Activated CD8-positive, alpha-beta memory T cell treated with anti-CD3 and anti-CD28 coated beads for 4 hours (primary cell): ENCODE data around the gene C22orf15.

Experiments
- DNase-seq, 2 donors: peaks; one replicate each; pipeline ENCODE4 v3.0.0-alpha.2; 2020; ENCODE audit warnings: low read depth in 2 of 2

The C22orf15 gene

GRCh38 chr22:23750714-23751440 lies 11.9 kb upstream of the C22orf15 start, which contains the start of gene ZNF70:
Gene ZNF70 (minus strand): TSS chr22:23751112. CDS start chr22:23745140, 5,972 bp downstream.
- peak; percentile 66 to 71 for DNase-seq

DNA sequence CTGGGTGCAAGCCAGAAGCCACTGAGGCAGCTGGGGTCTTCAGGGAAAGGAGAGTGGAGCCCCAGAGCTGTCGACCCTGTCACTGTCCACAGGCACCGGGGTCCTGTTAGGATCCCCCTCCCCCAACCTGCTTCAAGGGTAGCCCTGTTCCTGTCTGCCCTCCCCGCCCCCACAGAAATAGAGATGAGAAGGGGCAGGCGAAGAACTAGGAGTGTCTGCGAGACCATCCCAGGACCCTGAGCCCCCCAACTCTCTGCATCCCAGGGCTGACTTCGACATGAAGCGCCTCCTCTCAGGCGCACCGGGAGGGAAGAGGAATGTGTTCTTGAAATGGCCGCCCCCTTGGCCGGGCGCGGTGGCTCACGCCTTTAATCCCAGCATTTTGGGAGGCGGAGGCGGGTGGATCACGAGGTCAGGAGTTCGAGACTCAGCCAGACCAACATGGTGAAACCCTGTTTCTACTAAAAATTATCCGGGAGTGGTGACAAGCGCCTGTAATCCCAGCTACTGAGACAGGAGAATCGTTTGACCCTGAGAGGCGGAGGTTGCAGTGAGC lies 11.3 kb upstream of the C22orf15 start:
- DNase-seq: no peak

DNA sequence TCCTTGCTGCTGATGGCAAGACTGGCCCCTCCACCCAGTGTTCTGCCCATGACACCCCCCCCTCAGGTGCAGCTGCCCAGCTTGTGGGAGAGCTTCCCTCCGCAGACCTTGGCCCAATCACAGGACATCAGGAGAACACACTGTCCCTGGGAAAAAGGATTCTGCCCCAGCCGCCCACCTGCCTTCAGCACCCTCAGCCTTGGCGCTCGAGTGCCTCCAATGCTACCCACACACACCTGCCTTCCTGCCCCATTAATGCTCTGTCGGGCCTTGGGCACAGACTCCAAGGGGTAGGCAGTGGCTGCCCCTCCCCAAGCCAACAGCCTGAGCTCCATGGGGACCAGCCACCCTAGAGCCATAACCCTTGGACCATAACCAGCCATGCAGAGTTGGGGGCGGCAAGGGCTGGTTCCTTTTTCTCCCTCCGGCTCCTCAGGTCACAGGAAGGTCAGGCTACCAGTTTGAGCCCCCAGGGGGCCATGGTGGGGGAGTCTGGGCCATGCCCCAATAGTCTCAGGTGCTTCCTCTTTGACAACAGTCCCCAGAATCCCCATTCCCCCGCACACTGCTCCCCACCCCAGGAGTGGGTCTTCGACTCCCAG lies 10.6 kb upstream of the C22orf15 start:
- no peak for DNase-seq

- no peak for DNase-seq
These were observed 10.0 kb upstream of the C22orf15 start for GRCh38 chr22:23752750-23753149.

DNA sequence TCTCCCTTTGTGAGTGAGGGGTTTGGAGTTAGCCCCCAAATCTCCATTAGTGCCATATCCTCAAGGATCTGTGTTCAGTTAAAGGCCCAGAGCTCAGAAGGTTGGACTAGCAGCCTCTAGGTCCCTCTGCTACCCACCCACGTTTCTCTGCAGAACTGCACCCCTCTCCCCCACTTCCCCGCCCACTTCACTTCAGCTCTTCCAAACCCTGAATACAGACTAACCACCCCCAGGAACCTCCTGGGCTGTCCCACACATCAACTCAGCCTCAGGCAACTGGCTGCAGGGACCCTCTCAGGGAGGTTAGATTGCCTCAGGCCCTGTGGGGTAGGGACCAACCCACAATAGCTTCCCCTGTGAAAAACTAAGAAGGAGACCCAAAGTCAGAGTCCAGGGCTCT lies 9.4 kb upstream of the C22orf15 start:
- DNase-seq: no peak

DNA sequence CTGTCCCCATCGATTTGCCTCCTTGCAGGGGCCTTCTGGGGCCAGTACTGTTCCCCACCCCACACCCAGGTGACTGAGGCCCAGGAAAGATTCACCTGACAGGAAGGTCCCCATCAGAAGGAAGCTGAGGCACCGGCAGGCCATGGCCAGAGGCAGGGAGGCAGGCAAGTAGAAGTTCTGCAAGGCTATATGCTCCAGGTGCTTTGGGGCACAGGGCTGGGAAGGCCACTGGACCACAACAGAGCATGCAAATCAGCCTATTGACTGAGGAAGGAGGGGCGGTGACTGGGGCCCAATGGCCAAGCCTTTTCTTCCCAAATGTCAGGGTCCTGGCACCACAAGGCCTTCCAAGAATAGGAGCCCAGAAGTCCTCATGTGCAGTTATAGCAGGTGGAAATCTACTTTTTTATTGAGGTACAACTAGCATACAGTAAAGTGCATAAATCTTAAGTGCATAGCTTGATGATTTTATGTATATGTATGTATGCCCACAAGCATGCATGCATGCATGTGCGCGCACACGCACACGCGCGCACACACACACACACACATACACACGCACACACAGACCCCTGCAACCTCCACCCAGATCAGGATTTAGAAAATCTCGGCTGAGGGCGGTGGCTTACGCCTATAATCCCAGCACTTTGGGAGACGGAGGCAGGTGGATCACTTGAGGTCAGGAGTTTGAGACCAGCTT lies 8.4 kb upstream of the C22orf15 start, which contains the start of gene VPREB3:
Gene VPREB3, minus strand, starts transcription at position 206 of the 700 bp plus-strand sequence. Its CDS starts 62 bp downstream, at position 144.
- no peak for DNase-seq

DNA sequence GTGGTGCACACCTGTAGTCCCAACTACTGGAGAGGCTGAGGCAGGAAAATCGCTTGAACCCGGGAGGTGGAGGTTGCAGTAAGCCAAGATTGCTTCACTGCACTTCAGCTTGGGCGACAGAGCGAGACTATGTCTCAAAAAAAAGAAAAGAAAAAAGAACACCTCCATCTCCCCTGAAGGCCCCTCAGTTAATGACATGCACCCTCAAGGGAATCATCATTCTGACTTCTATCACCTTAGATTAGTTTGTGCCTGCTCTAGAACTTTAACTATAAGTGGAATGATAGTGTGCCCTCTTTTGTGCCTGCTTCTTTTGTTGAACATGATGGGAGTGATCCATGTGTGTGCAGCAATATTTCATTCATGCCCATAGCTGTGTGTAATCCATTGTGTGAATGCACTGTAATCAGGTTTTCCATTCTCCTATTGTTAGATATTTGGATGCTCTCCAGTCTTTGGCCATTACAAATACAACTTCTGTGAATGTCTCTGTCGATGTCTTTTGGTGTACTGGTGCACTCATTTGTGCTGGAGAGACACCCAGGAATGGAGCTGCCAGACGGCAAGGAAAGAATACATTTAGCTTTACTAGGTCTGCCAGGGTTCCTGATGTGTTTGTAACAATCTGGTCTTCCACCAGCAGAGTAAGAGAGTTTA lies 7.7 kb upstream of the C22orf15 start:
- DNase-seq: no peak

DNA sequence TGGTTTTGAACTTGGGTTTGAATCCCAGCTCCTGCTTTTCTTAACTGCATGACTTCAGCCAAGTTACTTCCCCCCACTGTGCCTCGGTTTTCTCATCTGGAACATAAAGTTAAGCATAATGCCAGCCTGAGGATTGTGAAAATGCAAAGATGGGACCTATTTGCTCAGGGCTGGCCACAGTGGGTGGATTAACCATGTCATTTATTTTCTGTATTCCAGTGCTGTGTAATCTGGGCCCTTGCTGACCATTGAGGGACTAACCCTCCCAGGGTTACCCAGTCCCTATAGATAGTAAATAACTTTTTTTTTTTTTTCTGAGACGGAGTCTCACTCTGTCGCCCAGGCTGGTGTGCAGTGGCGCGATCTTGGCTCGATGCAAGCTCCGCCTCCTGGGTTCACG lies 7.1 kb upstream of the C22orf15 start:
- DNase-seq: no peak

GRCh38 chr22:23756891-23757290 lies 5.9 kb upstream of the C22orf15 start:
- DNase-seq: no peak

DNA sequence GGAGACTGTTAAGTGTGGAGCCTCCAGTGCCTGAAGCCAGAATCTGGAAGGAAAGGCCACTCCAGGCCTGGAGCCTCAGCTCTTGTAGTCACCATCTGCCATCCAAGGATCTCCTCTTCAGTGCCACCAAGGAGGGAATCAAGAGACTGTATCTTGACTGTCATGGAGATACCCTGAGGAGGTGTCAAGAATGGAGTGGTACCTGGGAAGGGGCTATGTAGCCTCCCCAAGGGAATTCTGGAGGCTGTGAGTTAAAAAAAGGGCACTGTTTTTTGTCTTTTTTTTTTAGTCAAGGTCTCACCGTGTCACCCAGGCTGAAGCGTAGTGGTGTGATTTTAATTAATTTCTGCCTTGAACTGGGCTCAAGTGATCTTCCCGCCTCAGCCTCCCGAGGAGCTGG lies 3.2 kb upstream of the C22orf15 start:
- DNase-seq: no peak

GRCh38 chr22:23760056-23760455 lies 2.7 kb upstream of the C22orf15 start:
- no peak for DNase-seq

- no peak for DNase-seq
These were observed 772 bp downstream of the C22orf15 start for GRCh38 chr22:23763579-23763945.

- no peak for DNase-seq
These were observed 1.2 kb downstream of the C22orf15 start for GRCh38 chr22:23763954-23764353.

DNA sequence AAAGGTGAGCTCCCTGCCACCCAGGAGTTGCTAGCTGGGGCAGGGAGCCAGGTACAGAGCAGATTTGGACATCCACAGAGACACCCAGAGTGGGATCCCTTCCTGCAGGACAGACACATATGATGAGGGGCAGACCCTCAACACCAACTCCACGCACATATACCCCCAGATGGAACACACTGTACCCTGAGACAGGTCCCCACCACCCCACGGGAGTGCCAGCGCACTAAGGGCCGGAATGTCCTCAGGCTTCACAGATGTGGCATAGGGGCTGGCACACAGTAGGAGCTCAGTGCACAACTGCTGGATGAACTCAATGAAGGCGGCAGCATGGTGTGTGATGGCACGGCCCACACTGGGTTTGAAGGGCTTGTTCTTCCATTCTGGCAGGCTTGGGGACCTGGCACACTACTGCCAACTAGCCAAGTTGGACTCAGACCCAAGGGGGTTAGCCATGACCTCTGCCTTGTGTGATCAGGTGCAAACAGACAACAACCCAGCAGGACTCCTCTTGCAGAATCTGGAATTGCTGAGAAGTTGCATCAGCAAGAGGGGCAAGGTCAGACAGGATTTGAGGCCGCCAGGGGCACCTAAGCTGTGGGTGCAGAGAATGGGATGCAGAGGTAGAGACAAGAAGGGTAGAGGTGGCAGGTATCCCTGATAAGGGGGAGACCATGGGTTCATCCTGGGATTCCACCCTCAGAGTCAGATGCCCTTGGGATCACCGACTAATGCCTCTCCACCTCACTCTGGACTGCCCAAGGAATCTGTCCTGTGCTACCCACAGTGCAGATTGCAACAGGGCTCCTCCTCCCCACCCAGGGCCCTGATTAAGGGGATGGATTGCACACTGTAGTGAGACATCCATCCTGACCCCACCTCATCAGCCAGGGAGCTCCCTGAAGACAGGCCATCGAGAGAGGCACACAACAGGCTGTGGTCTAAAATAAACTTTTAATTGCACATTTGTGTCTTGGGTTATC lies 2.4 kb downstream of the C22orf15 start:
- DNase-seq: no peak

GRCh38 chr22:23767303-23767672 lies 4.5 kb downstream of the C22orf15 start:
- DNase-seq: no peak

GRCh38 chr22:23767673-23768548 lies 5.1 kb downstream of the C22orf15 start, which contains the start of gene CHCHD10:
Gene CHCHD10 (minus strand): TSS chr22:23767972. CDS start chr22:23767874, 98 bp downstream.
- DNase-seq: peak; percentile 41 to 58

DNA sequence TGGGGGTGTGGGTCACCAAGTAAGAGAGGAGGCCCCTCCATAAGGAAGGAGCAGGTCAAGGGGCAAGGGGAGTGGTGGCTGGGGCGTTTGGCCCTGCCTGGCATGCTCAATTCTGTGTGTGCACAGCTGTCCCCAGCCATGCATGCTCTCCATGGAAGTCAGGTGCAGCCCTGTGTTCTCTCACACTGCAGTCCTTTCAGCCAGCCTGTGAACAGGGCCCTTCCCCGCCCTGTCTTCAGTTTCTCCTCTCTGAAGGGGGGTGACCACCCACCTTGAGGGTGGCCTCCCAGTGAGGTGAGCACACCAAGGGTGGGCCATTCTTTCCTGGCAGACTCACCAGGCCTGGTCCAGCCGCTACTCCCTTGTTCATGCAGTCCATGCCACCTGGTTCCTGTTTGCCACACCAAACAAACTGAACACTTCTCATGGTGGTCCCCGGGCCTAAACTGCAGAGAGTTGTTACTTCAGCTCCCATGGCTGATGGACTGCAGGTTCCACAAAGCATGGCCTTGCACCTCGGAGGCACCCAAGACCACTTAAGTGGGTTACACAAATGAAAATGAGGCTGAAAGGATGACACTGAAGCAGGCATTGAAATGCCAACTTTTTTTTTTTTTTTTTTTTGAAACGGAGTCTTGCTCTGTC lies 6.7 kb downstream of the C22orf15 start:
- DNase-seq: no peak

GRCh38 chr22:23772315-23772648 lies 9.5 kb downstream of the C22orf15 start:
- no peak for DNase-seq
